HCT116 (cell line): ENCODE results near the gene OR56B1. TPM values are rescaled to one million over a fixed set of nuclear protein-coding genes. Genes with fewer than 3 reads are reported as not detected.
A peak's percentile ranks its signal among the peaks of the same experiment; 100 is the strongest.

Source experiments
- ATAC-seq: fragments of 200-7000 bp; cut with Tn5 transposase; 2 replicates; pipeline ENCODE4 v1.9.1; 2020; ENCODE audit warnings: mild to moderate bottlenecking, moderate library complexity
- BruUV-seq: library from RNA; stranded (reverse); fragments of 400-500 nt; replicated peaks from 2 replicates; lab custom pipeline; 2021; lab: Mats Ljungman, UMichigan
- CTCF ChIA-PET: fragments of 300-600 bp; sonication (Branson Sonifier 250); formaldehyde crosslinking; loops from one replicate; lab custom pipeline; 2021; ENCODE audit warnings: antibody characterized with exemption; lab: Charles Lee
- POLR2A ChIA-PET: fragments of 300-600, 350-600 bp; sonication (Branson Sonifier 250); formaldehyde crosslinking; loops from one replicate; lab custom pipeline; 2021; ENCODE audit warnings: antibody characterized with exemption; lab: Charles Lee
- RAD21 ChIA-PET, 2 experiments: fragments of 300-600 bp; sonication (Branson Sonifier 250); formaldehyde crosslinking; loops; one replicate each; lab custom pipeline; 2023; ENCODE audit warnings: low total read pairs in 2 of 2; ENCODE audit not compliant: uncharacterized antibody in 2 of 2, unreplicated experiment in 2 of 2, low non-redundant PET in 1 of 2; lab: Charles Lee
- DNase-seq: peaks from one replicate; pipeline ENCODE4 v3.0.0-alpha.2; 2010; ENCODE audit warnings: low read depth, low spot score
- H2AFZ ChIP-seq: fragments of 200-600 bp; shearing (Covaris generic), sonication (generic); 2 replicates; pipeline ENCODE4 v1.6.1; 2017; ENCODE audit warnings: low read depth, mixed run types, mixed read lengths, antibody characterized with exemption, low read length; ENCODE audit not compliant: poor library complexity, severe bottlenecking
- H3K27ac ChIP-seq: 2 replicates; pipeline ENCODE4 v1.5.1; 2012; ENCODE audit warnings: low read depth, low read length
- H3K27me3 ChIP-seq: fragments of 200-600 bp; sonication (generic); 2 replicates; pipeline ENCODE4 v1.6.1; 2016; ENCODE audit warnings: mixed run types, low read length, mixed read lengths; ENCODE audit not compliant: insufficient read depth
- H3K36me3 ChIP-seq, 2 experiments: fragments of 200-500 bp in 1 of 2; fragments of 200-600 bp in 1 of 2; sonication (Bioruptor generic) in 1 of 2; sonication (generic) in 1 of 2; 2 replicates each; pipeline versions ENCODE4 v1.5.1 to v1.6.1; 2014 to 2016; ENCODE audit warnings: low read length in 2 of 2, inconsistent platforms in 1 of 2, mixed read lengths in 1 of 2, mixed run types in 1 of 2; ENCODE audit not compliant: insufficient read depth in 2 of 2, control insufficient read depth in 1 of 2
- H3K4me1 ChIP-seq, 2 experiments: fragments of 200-600 bp in 1 of 2; sonication (generic) in 1 of 2; 2 replicates each; pipeline versions ENCODE4 v1.5.1 to v1.6.1; 2012 to 2017; ENCODE audit warnings: low read length in 2 of 2, inconsistent platforms in 1 of 2, mild to moderate bottlenecking in 1 of 2, mixed read lengths in 1 of 2, mixed run types in 1 of 2, moderate library complexity in 1 of 2; ENCODE audit not compliant: insufficient read depth in 2 of 2, control insufficient read depth in 1 of 2
- H3K4me2 ChIP-seq: fragments of 200-600 bp; sonication (generic); 2 replicates; pipeline ENCODE4 v1.6.1; 2017; ENCODE audit warnings: mixed run types, low read length, mixed read lengths
- H3K4me3 ChIP-seq, 2 experiments: fragments of 200-600 bp in 1 of 2; sonication (generic) in 1 of 2; replicated peaks in 1 of 2; 2 replicates each; pipeline ENCODE4 v1.5.1; 2011 to 2016; ENCODE audit warnings: low read length in 2 of 2, control low read depth in 1 of 2, low read depth in 1 of 2, mild to moderate bottlenecking in 1 of 2, mixed read lengths in 1 of 2, mixed run types in 1 of 2
- H3K79me2 ChIP-seq: fragments of 200-600 bp; sonication (generic); 2 replicates; pipeline ENCODE4 v1.6.1; 2017; ENCODE audit warnings: mild to moderate bottlenecking, mixed run types, low read length, moderate library complexity, mixed read lengths; ENCODE audit not compliant: insufficient read depth
- H3K9ac ChIP-seq: fragments of 200-600 bp; sonication (generic); 2 replicates; pipeline ENCODE4 v1.6.1; 2016; ENCODE audit warnings: low read length, mixed read lengths
- H3K9me2 ChIP-seq: fragments of 200-600 bp; sonication (generic), shearing (Covaris generic); 2 replicates; pipeline ENCODE4 v1.6.1; 2017; ENCODE audit warnings: mixed run types, mild to moderate bottlenecking, moderate library complexity; ENCODE audit not compliant: insufficient read depth
- H3K9me3 ChIP-seq, 2 experiments: fragments of 200-500 bp in 1 of 2; fragments of 200-600 bp in 1 of 2; sonication (Bioruptor generic) in 1 of 2; sonication (generic) in 1 of 2; 2 replicates each; pipeline ENCODE4 v1.6.1; 2014 to 2017; ENCODE audit warnings: low read length in 2 of 2, mixed read lengths in 2 of 2, inconsistent platforms in 1 of 2, low read depth in 1 of 2, mild to moderate bottlenecking in 1 of 2, mixed run types in 1 of 2, moderate library complexity in 1 of 2; ENCODE audit not compliant: control insufficient read depth in 1 of 2, insufficient read depth in 1 of 2
- H4K20me1 ChIP-seq: fragments of 200-600 bp; sonication (generic), shearing (Covaris generic); 2 replicates; pipeline ENCODE4 v1.6.1; 2017; ENCODE audit warnings: mixed run types, mild to moderate bottlenecking, moderate library complexity; ENCODE audit not compliant: insufficient read depth
- CBX3 ChIP-seq: IDR thresholded peaks from 2 replicates; pipeline ENCODE4 v1.6.1; 2012; ENCODE audit warnings: low read depth
- CEBPB ChIP-seq: IDR thresholded peaks from 2 replicates; pipeline ENCODE4 v1.6.1; 2012; ENCODE audit warnings: low read depth
- EGR1 ChIP-seq: IDR thresholded peaks from 2 replicates; pipeline ENCODE4 v1.6.1; 2012; ENCODE audit warnings: low read depth
- EZH2 ChIP-seq: fragments of 200-600 bp; sonication (generic); IDR thresholded peaks from 2 replicates; pipeline ENCODE4 v1.6.1; 2017; ENCODE audit warnings: antibody characterized with exemption, mixed run types
- EZH2phosphoT487 ChIP-seq: fragments of 200-600 bp; IDR thresholded peaks from 2 replicates; pipeline ENCODE4 v1.6.1; 2018; ENCODE audit warnings: antibody characterized with exemption, borderline replicate concordance
- FOSL1 ChIP-seq: IDR thresholded peaks from 2 replicates; pipeline ENCODE4 v1.6.1; 2012; ENCODE audit warnings: low read depth
- JUND ChIP-seq: IDR thresholded peaks from 2 replicates; pipeline ENCODE4 v1.6.1; 2012
- POLR2A ChIP-seq: IDR thresholded peaks from 2 replicates; pipeline ENCODE4 v1.7.0; 2011; ENCODE audit warnings: borderline replicate concordance; ENCODE audit not compliant: insufficient read depth, insufficient read length; ENCODE audit errors: extremely low read depth
- RAD21 ChIP-seq: IDR thresholded peaks from 2 replicates; pipeline ENCODE4 v1.6.1; 2012; ENCODE audit warnings: low read depth, mild to moderate bottlenecking
- SIN3A ChIP-seq: IDR thresholded peaks from 2 replicates; pipeline ENCODE4 v1.6.1; 2012; ENCODE audit warnings: low read depth
- SP1 ChIP-seq: IDR thresholded peaks from 2 replicates; pipeline ENCODE4 v1.6.1; 2012; ENCODE audit warnings: low read depth
- SRF ChIP-seq: IDR thresholded peaks from 2 replicates; pipeline ENCODE4 v1.6.1; 2012; ENCODE audit warnings: low read depth
- TCF7L2 ChIP-seq: IDR thresholded peaks from 2 replicates; pipeline ENCODE4 v1.7.0; 2011; ENCODE audit warnings: borderline replicate concordance, inconsistent platforms; ENCODE audit not compliant: insufficient read depth, insufficient read length; ENCODE audit errors: extremely low read depth
- ZFX ChIP-seq: fragments of 450-650 bp; IDR thresholded peaks from 2 replicates; pipeline ENCODE4 v1.6.1; 2017
- ZNF274 ChIP-seq: fragments of 200-500 bp; sonication (Bioruptor generic); IDR thresholded peaks from 2 replicates; pipeline ENCODE4 v1.6.1; 2014; ENCODE audit warnings: mild to moderate bottlenecking, low read depth, low read length, inconsistent platforms
- intact Hi-C: fragments of 100-400 bp; cut with micrococcal nuclease; formaldehyde crosslinking; loops from 2 replicates; pipeline ENCODE4 v1.10.0; 2022
- total RNA-seq: library from RNA; stranded (reverse); gene quantifications from one replicate; pipeline ENCODE4 v1.2.1, GENCODE V29; 2021; ENCODE audit not compliant: unreplicated experiment
- TF ChIP-seq, protein P1 (sequence below), 3 experiments: fragments of 200-600 bp in 1 of 3; sonication (generic) in 1 of 3; IDR thresholded peaks in 2 of 3; conservative IDR thresholded peaks in 1 of 3; 2 replicates each; pipeline ENCODE4 v1.5.1; 2012 to 2017; ENCODE audit warnings: low read depth in 2 of 3, low read length in 2 of 3, antibody characterized with exemption in 1 of 3, borderline replicate concordance in 1 of 3, control low read depth in 1 of 3, mild to moderate bottlenecking in 1 of 3, mixed read lengths in 1 of 3, mixed run types in 1 of 3, moderate library complexity in 1 of 3; ENCODE audit not compliant: insufficient read depth in 1 of 3
- TF ChIP-seq, protein P2 (sequence below): IDR thresholded peaks from 2 replicates; pipeline ENCODE4 v1.6.1; 2012

The OR56B1 gene
- total RNA-seq, 1 experiment from 2014 or later: not detected

DNA sequence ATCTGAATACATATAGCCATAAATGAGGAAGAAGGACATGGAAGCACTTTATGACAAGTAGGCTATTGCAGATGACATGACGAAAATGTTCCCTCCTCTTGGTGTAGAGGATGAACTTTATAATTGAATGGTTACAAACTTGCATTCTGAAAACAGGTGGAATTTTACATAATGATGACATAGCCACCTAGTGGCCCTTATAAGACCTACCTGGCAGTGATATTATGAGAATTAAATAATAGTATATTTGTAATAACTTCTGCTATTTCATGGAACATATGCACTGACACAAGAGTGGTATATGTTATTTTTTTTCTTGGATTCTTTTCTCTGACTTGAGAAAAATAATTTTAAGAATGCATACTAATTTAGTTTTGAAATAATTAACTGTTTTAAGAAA lies 23.7 kb upstream of the OR56B1 start:
- peak; percentile 57 for ATAC-seq
- H3K36me3 ChIP-seq: no peaks in the 10 kb centered on the region
- H4K20me1 ChIP-seq: no peaks in the 10 kb centered on the region; the same call in 1 of the 2 replicates
- TF ChIP-seq, protein P1, sequence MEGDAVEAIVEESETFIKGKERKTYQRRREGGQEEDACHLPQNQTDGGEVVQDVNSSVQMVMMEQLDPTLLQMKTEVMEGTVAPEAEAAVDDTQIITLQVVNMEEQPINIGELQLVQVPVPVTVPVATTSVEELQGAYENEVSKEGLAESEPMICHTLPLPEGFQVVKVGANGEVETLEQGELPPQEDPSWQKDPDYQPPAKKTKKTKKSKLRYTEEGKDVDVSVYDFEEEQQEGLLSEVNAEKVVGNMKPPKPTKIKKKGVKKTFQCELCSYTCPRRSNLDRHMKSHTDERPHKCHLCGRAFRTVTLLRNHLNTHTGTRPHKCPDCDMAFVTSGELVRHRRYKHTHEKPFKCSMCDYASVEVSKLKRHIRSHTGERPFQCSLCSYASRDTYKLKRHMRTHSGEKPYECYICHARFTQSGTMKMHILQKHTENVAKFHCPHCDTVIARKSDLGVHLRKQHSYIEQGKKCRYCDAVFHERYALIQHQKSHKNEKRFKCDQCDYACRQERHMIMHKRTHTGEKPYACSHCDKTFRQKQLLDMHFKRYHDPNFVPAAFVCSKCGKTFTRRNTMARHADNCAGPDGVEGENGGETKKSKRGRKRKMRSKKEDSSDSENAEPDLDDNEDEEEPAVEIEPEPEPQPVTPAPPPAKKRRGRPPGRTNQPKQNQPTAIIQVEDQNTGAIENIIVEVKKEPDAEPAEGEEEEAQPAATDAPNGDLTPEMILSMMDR (IDR thresholded peaks at IDR 0.05 in 2 of 3, conservative IDR thresholded peaks at IDR 0.05 in 1 of 3; ENCODE audit: borderline replicate concordance in 1 of 3, insufficient read depth in 1 of 3, low read depth in 2 of 3, low read length in 2 of 3): peak; percentile 41 to 60 (median 56); a peak in 5 of 6 replicates
- TF ChIP-seq SIN3A: no peak
- no peak for TF ChIP-seq EGR1
- no peak for TF ChIP-seq JUND
- TF ChIP-seq POLR2A: no peak
- TF ChIP-seq SRF: no peak
- peak; percentile 71 for TF ChIP-seq RAD21
- TF ChIP-seq FOSL1: no peak
- TF ChIP-seq EZH2phosphoT487: no peak
- BruUV-seq: no TSS peak
- no peaks in the 10 kb centered on the region for H3K79me2 ChIP-seq
- H3K4me1 ChIP-seq: no peaks in the 10 kb centered on the region
- H3K9ac ChIP-seq: no peak overlapping the region
- peaks cover 36% of the 10 kb centered on the region for H3K27me3 ChIP-seq
- POLR2A ChIA-PET: no interaction called here
- H3K9me2 ChIP-seq: no peaks in the 10 kb centered on the region
- no peak overlapping the region for H3K27ac ChIP-seq
- no peak overlapping the region for H3K4me3 ChIP-seq
- CTCF ChIA-PET: no interaction called here
- no peak overlapping the region for H3K4me2 ChIP-seq
- intact Hi-C loops: loop anchor here (5.0 kb wide), 2 partner anchors 110 to 590 kb away; no protein-coding TSS in a partner anchor
- peak; percentile 7 for DNase-seq
- no peak overlapping the region for H2AFZ ChIP-seq
- RAD21 ChIA-PET: no interaction called here
- no peaks in the 10 kb centered on the region for H3K9me3 ChIP-seq

DNA sequence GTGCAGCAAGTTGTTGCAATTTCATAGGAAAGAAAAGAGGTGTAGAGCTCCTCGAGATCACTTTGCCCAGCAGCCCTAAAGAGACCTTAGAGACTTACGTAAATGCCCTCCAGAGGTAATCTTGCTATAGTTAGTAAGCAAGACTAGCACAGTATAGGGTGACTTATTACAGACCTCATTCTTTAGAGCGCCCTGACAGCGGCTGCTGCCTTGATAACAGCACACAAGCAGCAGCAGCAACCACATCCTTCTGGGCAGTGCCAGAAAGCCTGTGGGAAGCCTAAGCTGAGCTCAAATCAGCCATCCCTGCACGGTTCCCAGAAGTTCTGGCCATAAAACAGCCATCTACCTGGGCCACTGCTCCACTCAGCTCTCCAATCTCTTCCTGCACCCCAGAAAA lies 22.6 kb upstream of the OR56B1 start:
- H3K79me2 ChIP-seq: no peaks in the 10 kb centered on the region
- no peaks in the 10 kb centered on the region for H3K36me3 ChIP-seq
- H4K20me1 ChIP-seq: no peaks in the 10 kb centered on the region; the same call in 1 of the 2 replicates
- RAD21 ChIA-PET: no interaction called here
- H3K27ac ChIP-seq: no peak overlapping the region
- no peak for ATAC-seq
- BruUV-seq: no TSS peak
- no peak overlapping the region for H3K4me2 ChIP-seq
- no peaks in the 10 kb centered on the region for H3K9me3 ChIP-seq
- H2AFZ ChIP-seq: no peak overlapping the region
- H3K4me3 ChIP-seq: no peak overlapping the region
- peaks cover 37% of the 10 kb centered on the region for H3K27me3 ChIP-seq
- H3K9ac ChIP-seq: no peak overlapping the region
- DNase-seq: no peak
- TF ChIP-seq SP1 (no peak), EZH2 (no peak), ZNF274 (no peak), ZFX (no peak), POLR2A (no peak), CBX3 (no peak), CEBPB (no peak), RAD21 (no peak), TCF7L2 (no peak)
- TF ChIP-seq, protein P1 (IDR thresholded peaks at IDR 0.05 in 2 of 3, conservative IDR thresholded peaks at IDR 0.05 in 1 of 3; ENCODE audit: borderline replicate concordance in 1 of 3, insufficient read depth in 1 of 3, low read depth in 2 of 3, low read length in 2 of 3): no peak
- TF ChIP-seq, protein P2, sequence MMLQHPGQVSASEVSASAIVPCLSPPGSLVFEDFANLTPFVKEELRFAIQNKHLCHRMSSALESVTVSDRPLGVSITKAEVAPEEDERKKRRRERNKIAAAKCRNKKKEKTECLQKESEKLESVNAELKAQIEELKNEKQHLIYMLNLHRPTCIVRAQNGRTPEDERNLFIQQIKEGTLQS: no peak
- H3K4me1 ChIP-seq: no peaks in the 10 kb centered on the region
- H3K9me2 ChIP-seq: no peaks in the 10 kb centered on the region
- intact Hi-C loops: loop anchor here (5.0 kb wide), 2 partner anchors 111 to 591 kb away; no protein-coding TSS in a partner anchor
- CTCF ChIA-PET: no interaction called here
- POLR2A ChIA-PET: no interaction called here
